ENCODE measurements around the gene WDR37.

Gene WDR37

GRCh38 chr10:1089017-1089689 lies 33.0 kb downstream of the WDR37 start:
- ChIA-PET CTCF (no interaction called here), POLR2A (no interaction called here)
- Histone ChIP-seq H3K27ac (ENCODE audit: extremely low read depth, low read depth, low read length) (0 out of 2 replicates have a peak overlapping the region, but pooled peaks have one; percentile 16), H3K36me3 (ENCODE audit: control insufficient read depth in 2 of 2, insufficient read depth in 1 of 2, low read length in 2 of 2) (peaks cover 16 to 67% of the 10 kb centered on the region in 2 experiments), H3K4me3 (ENCODE audit: low read depth, low read length) (no peak overlapping the region), H3K9me3 (ENCODE audit: control insufficient read depth, insufficient read depth, low read depth, low read length) (no peaks in the 10 kb centered on the region), H3K4me1 (ENCODE audit: control insufficient read depth, insufficient read depth, low read length) (no peaks in the 10 kb centered on the region; the same call in 1 of the 2 replicates)
- TF ChIP-seq TRIM28 (IDR thresholded peaks at IDR 0.05; ENCODE audit: borderline replicate concordance, low read length) (no peak), ZIC2 (tag by site-specific recombination; IDR thresholded peaks at IDR 0.05) (peak; percentile 50)

- peaks cover 19 to 71% of the 10 kb centered on the region in 2 experiments for H3K36me3 ChIP-seq (ENCODE audit: control insufficient read depth in 2 of 2, insufficient read depth in 1 of 2, low read length in 2 of 2)
- CTCF ChIA-PET, result interaction anchor here (0.9 kb wide), 1 partner anchor 19 kb away, joined by 8 read pairs; no protein-coding TSS in a partner anchor
- no peaks in the 10 kb centered on the region for H3K9me3 ChIP-seq (ENCODE audit: control insufficient read depth, insufficient read depth, low read depth, low read length)
- TF ChIP-seq OVOL3 (tag by site-specific recombination; IDR thresholded peaks at IDR 0.05) (no peak), REST (tag by site-specific recombination; IDR thresholded peaks at IDR 0.05) (no peak), ZNF610 (tag by site-specific recombination; IDR thresholded peaks at IDR 0.05; ENCODE audit: borderline replicate concordance) (no peak), ZNF169 (tag by site-specific recombination; IDR thresholded peaks at IDR 0.05) (no peak), INSM2 (tag by site-specific recombination; IDR thresholded peaks at IDR 0.05) (no peak)
- H3K27ac ChIP-seq (ENCODE audit: extremely low read depth, low read depth, low read length), result no peak overlapping the region
- no peaks in the 10 kb centered on the region for H3K4me1 ChIP-seq (ENCODE audit: control insufficient read depth, insufficient read depth, low read length)
- POLR2A ChIA-PET, result interaction anchor here (0.6 kb wide), 1 partner anchor 42 kb away, joined by 4 read pairs; the partner anchor contains the start of gene IDI1
- H3K4me3 ChIP-seq (ENCODE audit: low read depth, low read length), result no peak overlapping the region
Measured at GRCh38 chr10:1090696-1091095, 34.5 kb downstream of the WDR37 start.

GRCh38 chr10:1093696-1094095 lies 37.5 kb downstream of the WDR37 start:
- POLR2A ChIA-PET, result no interaction called here
- CTCF ChIA-PET, result interaction anchor here (1.1 kb wide), 1 partner anchor 16 kb away, joined by 3 read pairs; no protein-coding TSS in a partner anchor
- Histone ChIP-seq H3K27ac (ENCODE audit: extremely low read depth, low read depth, low read length) (no peak overlapping the region), H3K4me1 (ENCODE audit: control insufficient read depth, insufficient read depth, low read length) (no peaks in the 10 kb centered on the region), H3K36me3 (ENCODE audit: control insufficient read depth in 2 of 2, insufficient read depth in 1 of 2, low read length in 2 of 2) (peaks cover 19 to 67% of the 10 kb centered on the region in 2 experiments), H3K4me3 (ENCODE audit: low read depth, low read length) (no peak overlapping the region), H3K9me3 (ENCODE audit: control insufficient read depth, insufficient read depth, low read depth, low read length) (no peaks in the 10 kb centered on the region)
- TF ChIP-seq ZNF580 (tag by site-specific recombination; IDR thresholded peaks at IDR 0.05), result no peak
- no peak for TF ChIP-seq YY2 (tag by site-specific recombination; IDR thresholded peaks at IDR 0.05)
- TF ChIP-seq ZNF121 (tag by site-specific recombination; IDR thresholded peaks at IDR 0.05), result no peak
- no peak for TF ChIP-seq ZNF221 (tag by site-specific recombination; IDR thresholded peaks at IDR 0.05; ENCODE audit: borderline replicate concordance)
- no peak for TF ChIP-seq ZBTB48 (tag by site-specific recombination; IDR thresholded peaks at IDR 0.05)
- no peak for TF ChIP-seq ZNF645 (tag by site-specific recombination; IDR thresholded peaks at IDR 0.05)
- TF ChIP-seq ZNF747 (tag by site-specific recombination; IDR thresholded peaks at IDR 0.05), result no peak
- no peak for TF ChIP-seq ZNF354C (tag by site-specific recombination; IDR thresholded peaks at IDR 0.05; ENCODE audit: borderline replicate concordance, low read depth)
- TF ChIP-seq ZNF704 (tag by site-specific recombination; IDR thresholded peaks at IDR 0.05), result no peak

Data from HEK293 (cell line).